ENCODE measurements around the gene ZBTB14.

The ZBTB14 gene

DNA sequence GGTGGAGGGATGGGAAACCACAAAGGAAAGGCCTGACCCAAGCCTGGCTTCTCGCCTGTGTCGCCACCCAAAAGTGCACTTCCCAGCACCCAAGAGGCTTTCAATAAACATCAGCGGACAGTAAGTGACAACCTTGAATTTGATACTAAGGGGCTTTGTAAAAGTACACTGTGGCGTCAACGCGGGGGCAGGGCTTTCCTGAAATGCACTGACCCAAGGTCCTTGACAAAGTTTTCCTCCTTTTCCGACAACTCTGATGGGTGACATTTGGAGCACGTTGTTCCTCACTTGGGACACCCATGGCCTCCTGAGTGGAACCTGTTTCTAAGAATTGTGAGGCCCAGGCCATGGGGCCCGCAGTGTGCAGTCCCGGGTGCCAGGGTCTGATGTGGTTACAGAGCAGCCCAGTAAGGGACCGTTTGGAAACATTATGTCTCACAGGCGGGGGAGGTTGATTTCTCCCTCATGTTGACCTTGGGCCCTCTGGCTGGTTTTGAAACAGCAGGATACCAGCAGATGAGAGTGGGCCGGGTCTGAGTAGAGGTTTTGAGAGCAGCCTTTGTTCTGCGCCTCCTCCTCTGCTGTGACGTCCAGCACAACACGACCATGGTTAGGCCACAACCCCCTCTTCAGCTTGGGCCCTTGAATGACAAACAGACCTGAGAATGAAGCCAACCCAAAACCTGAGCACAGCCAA lies 2.8 kb upstream of the ZBTB14 start:
- Mint-ChIP-seq H3K4me1 (peaks cover 11% of the 10 kb centered on the region), H3K36me3 (no peaks in the 10 kb centered on the region), H3K27ac (no peak overlapping the region), H3K27me3 (peaks cover 12% of the 10 kb centered on the region), H3K9me3 (no peaks in the 10 kb centered on the region), H3K4me3 (no peak overlapping the region)
- DNase-seq (ENCODE audit: low spot score in 2 of 2) (no peak), ATAC-seq (ENCODE audit: low read depth) (no peak)

DNA sequence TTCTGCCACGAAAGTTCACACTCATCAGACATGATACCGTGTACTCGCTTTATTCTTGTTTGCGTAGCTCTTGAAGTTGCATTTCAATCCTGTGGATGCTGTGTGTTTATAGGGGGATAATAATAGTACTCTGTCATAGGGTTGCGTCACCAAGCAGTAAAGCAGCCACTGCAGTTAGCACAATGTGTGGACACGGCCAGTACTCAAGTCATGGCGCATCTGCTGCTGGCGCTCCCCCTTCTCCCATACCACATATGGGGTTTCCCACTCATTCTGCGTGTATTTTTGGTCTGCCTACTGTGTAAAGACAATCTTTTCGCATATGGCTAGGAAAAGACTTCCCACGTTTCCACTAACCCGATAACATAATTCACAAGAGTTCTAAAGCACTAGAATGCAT lies 2.1 kb upstream of the ZBTB14 start:
- ATAC-seq (ENCODE audit: low read depth) (no peak), DNase-seq (ENCODE audit: low spot score in 2 of 2) (no peak)
- Mint-ChIP-seq H3K36me3 (no peaks in the 10 kb centered on the region), H3K27me3 (peaks cover 12% of the 10 kb centered on the region), H3K9me3 (no peaks in the 10 kb centered on the region), H3K4me3 (peak overlapping the region; percentile 29), H3K27ac (no peak overlapping the region), H3K4me1 (peaks cover 11% of the 10 kb centered on the region)

DNA sequence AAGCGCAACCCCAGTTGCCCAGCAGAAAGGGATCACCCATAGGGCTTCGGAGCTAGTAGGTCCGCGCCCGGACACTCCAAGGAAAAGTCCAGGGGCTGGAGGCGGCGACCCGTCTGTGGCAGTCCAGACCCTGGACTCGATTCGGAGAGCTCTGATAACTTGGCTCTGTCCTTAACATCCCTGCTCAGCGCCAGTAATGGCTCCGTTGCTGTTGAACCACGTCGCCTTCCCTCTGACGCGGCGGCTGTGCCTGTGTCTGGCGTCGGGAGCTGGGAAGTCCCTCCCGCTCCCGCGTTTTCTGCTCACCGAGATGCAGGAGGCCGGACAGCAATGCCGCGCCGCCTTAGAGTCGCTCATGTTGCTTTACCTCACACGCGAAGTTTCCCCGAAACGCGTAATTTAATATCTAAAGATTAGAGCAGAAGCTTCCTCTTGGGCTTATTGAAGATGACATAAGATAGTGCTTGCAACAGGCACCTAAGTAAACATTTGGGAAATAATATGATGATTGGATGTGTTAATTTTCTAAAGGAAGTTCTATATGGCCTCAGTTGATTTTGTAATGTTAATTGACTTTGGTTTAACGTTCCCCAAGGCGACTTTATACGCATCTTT lies 1.3 kb upstream of the ZBTB14 start:
- DNase-seq (ENCODE audit: low spot score in 2 of 2) (peak in 1 of 2 donors; percentile 21), ATAC-seq (ENCODE audit: low read depth) (no peak)
- H3K27me3 Mint-ChIP-seq = peaks cover 9% of the 10 kb centered on the region
- peaks cover 11% of the 10 kb centered on the region for H3K4me1 Mint-ChIP-seq
- no peaks in the 10 kb centered on the region for H3K9me3 Mint-ChIP-seq
- peak overlapping the region; percentile 91 for H3K27ac Mint-ChIP-seq
- peaks cover 2% of the 10 kb centered on the region for H3K36me3 Mint-ChIP-seq
- peak overlapping the region; percentile 92 for H3K4me3 Mint-ChIP-seq

DNA sequence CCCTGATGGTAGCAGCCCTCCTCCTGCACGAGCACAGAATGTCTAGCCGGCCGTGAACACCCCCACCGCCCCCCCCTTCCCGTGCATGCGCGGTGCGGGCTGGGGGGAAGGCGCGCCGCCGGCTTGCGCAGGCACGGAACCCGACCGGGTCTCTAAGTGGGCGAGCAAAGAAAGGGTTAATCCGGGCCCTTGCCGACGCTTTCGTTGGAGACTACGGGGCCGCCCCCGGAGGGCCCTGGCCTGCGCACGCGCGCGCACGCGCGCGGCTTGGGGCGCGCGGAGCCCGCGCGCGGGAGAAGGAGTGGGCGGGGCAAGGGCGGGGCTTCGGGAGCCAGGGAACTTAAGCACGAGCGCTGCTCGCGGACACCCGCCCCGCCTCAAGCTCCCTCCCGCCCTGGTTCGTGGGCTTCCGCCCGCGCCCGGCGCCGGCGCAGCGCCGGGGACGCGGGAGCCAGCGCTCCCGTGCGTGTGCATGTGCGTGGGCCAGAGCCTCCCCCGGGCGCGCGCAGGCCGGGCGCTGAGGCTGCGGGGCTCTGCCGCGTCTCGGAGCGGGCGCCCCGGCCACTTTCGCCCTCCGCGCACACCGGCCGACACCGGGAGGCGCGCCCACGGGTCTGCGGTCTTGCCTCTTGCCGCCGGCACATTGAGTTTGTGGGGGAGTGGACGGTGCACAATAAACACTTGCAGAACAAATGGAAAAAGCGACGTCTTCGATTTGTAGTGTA lies 617 bp upstream of the ZBTB14 start:
- Mint-ChIP-seq H3K36me3 (peaks cover 9% of the 10 kb centered on the region), H3K9me3 (no peaks in the 10 kb centered on the region), H3K4me3 (peak overlapping the region; percentile 92), H3K27ac (peak overlapping the region; percentile 91), H3K4me1 (peaks cover 12% of the 10 kb centered on the region), H3K27me3 (peaks cover 7% of the 10 kb centered on the region)
- DNase-seq (ENCODE audit: low spot score in 2 of 2) = peak; percentile 93 to 94
- ATAC-seq (ENCODE audit: low read depth) = peak; percentile 64

DNA sequence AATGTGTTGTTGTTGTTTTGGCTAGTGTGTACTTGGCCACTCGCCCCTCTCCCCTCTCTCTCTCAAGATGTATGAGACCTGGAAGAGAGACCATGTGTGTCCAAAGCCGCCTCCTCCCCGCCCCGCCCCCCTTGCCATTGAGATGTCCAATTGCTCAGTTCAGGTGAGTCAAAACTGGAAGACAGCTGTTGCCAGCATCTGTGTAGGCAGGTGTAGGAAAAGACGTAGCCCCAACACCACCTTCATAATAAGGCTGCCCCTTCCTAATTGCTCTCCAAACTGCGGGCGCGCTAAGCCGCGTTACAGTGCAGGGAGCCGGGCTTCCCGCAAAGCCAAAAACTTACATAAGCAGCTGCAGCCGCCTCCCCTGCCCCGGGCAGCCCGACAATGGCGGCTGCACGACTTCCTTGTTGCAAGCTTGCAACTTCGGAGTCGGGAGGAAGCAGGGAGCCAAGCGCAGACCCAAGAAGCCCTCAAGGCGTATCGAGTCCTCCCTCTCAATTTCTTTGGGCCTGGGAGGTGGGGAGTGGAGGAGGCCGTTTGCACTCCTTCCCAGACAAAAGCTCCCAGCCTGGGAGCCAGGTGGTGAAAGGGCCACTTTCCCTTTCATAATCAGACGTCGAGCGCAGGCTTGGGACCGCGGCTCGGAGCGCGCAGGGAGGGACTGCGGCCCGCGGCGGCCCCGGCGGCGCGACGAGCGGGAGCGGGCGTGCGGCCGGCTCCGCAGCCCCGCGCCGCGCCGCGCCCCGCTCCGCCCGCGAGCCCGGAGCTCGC lies 882 bp downstream of the ZBTB14 start:
- peak; percentile 51 to 64 for DNase-seq (ENCODE audit: low spot score in 2 of 2)
- peak; percentile 6 for ATAC-seq (ENCODE audit: low read depth)
- H3K4me1 Mint-ChIP-seq = peaks cover 12% of the 10 kb centered on the region
- H3K27me3 Mint-ChIP-seq = peaks cover 5% of the 10 kb centered on the region
- peak overlapping the region; percentile 93 for H3K27ac Mint-ChIP-seq
- no peaks in the 10 kb centered on the region for H3K9me3 Mint-ChIP-seq
- H3K36me3 Mint-ChIP-seq = peaks cover 12% of the 10 kb centered on the region
- peak overlapping the region; percentile 93 for H3K4me3 Mint-ChIP-seq

DNA sequence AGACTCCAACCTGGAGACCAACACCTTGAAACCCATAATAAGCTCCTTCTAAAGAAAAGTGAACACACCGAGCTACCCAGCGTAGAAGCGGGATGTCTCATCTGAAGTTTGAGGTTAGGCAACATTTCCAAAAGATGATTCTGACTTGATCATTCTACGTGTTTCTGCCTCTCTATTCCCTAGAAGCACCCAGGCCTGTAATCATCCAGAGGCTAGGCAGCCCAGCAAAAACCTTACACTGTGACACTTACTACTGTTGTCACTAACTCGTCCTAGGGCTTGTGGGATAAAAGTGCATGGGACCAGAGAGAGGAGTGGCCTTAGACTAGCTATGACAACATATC lies 1.4 kb downstream of the ZBTB14 start:
- DNase-seq (ENCODE audit: low spot score in 2 of 2) (peak in 1 of 2 donors; percentile 15), ATAC-seq (ENCODE audit: low read depth) (no peak)
- H3K27me3 Mint-ChIP-seq = peaks cover 2% of the 10 kb centered on the region
- no peaks in the 10 kb centered on the region for H3K9me3 Mint-ChIP-seq
- peaks cover 12% of the 10 kb centered on the region for H3K4me1 Mint-ChIP-seq
- H3K36me3 Mint-ChIP-seq = peaks cover 12% of the 10 kb centered on the region
- peak overlapping the region; percentile 93 for H3K4me3 Mint-ChIP-seq
- peak overlapping the region; percentile 93 for H3K27ac Mint-ChIP-seq

DNA sequence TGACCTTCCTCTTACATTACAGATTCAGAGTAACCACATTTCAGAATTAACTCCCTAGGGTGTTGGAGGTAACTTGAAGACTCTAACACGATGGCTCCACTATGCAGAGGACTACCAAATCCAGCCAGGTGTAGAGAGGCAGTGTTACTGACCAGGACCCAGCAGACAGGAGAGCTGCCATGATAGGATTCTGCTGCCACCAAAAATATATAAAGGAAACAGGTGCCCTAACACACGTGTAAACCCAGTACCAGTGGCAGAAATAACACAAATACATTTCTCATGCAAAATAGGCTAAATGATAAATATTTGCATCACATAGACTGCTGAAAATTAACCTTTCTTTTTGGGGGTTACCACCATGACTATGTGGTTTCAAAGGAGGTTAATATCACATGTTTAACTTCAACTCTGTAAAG lies 7.0 kb downstream of the ZBTB14 start:
- Mint-ChIP-seq H3K9me3 (no peaks in the 10 kb centered on the region), H3K4me1 (peaks cover 14% of the 10 kb centered on the region), H3K27ac (peak overlapping the region; percentile 50), H3K4me3 (no peak overlapping the region), H3K27me3 (no peaks in the 10 kb centered on the region), H3K36me3 (peaks cover 12% of the 10 kb centered on the region)
- no peak for DNase-seq (ENCODE audit: low spot score in 2 of 2)
- peak; percentile 70 for ATAC-seq (ENCODE audit: low read depth)

DNA sequence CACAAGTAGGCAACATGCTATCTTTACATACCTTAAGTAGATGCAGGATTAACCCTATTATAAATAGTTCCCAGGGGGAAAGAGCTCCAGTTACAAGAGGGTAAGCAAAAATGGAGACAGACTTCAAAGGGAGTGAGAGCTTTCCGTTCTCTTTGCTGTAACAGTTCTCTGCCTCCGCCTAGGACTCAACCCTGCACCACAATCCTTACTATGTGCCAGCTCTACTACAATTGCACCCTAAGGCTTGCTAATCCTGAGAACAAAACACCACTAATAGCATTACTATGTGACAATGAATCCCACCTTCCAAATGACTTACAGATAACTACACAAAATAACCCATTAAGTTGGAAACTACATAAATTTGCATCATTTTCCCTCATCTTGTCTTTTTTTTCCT lies 7.7 kb downstream of the ZBTB14 start:
- Mint-ChIP-seq H3K36me3 (peaks cover 12% of the 10 kb centered on the region), H3K27me3 (no peaks in the 10 kb centered on the region), H3K27ac (no peak overlapping the region), H3K9me3 (no peaks in the 10 kb centered on the region), H3K4me1 (peaks cover 14% of the 10 kb centered on the region), H3K4me3 (no peak overlapping the region)
- ATAC-seq (ENCODE audit: low read depth) = no peak
- DNase-seq (ENCODE audit: low spot score in 2 of 2) = no peak

DNA sequence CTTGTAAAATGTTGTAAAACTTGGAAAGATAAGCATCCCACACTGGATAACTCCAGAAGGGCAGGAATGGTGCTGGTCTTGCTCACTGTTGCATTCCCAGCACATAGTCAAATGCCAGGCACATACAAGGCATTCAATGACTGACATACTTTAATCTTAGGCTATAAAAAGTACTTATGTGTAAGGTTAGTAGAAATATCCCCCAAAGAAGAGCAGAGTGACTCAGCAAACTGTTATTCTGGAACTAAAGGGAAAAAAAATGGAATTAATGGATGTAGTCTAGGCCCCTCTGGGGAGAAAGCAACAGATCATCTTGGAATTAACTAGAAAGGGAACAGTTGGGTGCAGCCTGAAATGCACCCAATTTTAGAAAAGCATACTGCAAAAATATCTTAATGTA lies 9.0 kb downstream of the ZBTB14 start:
- Mint-ChIP-seq H3K27ac (no peak overlapping the region), H3K36me3 (peaks cover 8% of the 10 kb centered on the region), H3K27me3 (no peaks in the 10 kb centered on the region), H3K4me3 (no peak overlapping the region), H3K4me1 (peaks cover 14% of the 10 kb centered on the region), H3K9me3 (no peaks in the 10 kb centered on the region)
- ATAC-seq (ENCODE audit: low read depth) = no peak
- DNase-seq (ENCODE audit: low spot score in 2 of 2) = no peak

DNA sequence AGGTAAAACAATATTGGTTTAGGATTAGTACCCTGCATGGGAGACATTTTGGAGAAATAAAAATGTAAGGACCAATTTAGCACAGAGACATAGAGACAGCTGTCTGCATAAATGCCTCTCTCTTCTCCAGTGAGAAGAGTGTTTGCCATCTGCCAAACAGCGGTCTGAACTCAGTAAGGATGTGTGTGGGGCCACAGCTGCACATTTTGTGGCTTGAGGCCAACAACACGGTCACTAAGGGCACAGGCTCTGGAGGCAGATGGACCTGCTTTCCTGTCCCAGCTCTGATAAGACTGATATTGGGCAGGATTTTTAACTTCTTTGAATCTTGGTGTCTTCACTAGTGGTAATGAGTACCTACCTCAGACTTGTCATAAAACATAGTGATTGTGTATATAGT lies 10.2 kb downstream of the ZBTB14 start:
- ATAC-seq (ENCODE audit: low read depth) = no peak
- peaks cover 3% of the 10 kb centered on the region for H3K9me3 Mint-ChIP-seq
- no peak overlapping the region for H3K27ac Mint-ChIP-seq
- DNase-seq (ENCODE audit: low spot score in 2 of 2) = no peak
- no peak overlapping the region for H3K4me3 Mint-ChIP-seq
- no peaks in the 10 kb centered on the region for H3K36me3 Mint-ChIP-seq
- H3K27me3 Mint-ChIP-seq = no peaks in the 10 kb centered on the region
- H3K4me1 Mint-ChIP-seq = peaks cover 12% of the 10 kb centered on the region

DNA sequence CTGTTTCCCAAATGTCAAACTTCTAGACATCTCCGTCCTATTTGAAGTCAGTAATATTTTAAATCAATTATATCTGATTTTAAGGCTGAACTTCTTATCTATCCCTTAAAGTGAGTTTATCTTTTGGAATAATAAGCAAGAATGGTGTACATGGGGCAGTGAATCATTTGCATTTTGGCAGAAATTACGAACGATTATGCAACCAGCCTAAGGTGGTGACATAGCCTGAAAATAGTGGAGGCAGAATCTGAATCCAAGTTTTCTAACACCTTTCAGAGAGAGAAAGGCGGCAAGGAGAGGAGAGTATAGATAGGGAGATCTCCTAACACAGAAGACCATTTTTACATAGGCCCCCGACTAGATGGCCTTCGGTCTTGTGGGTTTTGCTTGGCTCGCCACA lies 10.7 kb downstream of the ZBTB14 start:
- H3K27me3 Mint-ChIP-seq = no peaks in the 10 kb centered on the region
- peaks cover 12% of the 10 kb centered on the region for H3K4me1 Mint-ChIP-seq
- no peak for DNase-seq (ENCODE audit: low spot score in 2 of 2)
- no peaks in the 10 kb centered on the region for H3K36me3 Mint-ChIP-seq
- H3K4me3 Mint-ChIP-seq = no peak overlapping the region
- H3K27ac Mint-ChIP-seq = no peak overlapping the region
- H3K9me3 Mint-ChIP-seq = peaks cover 5% of the 10 kb centered on the region
- ATAC-seq (ENCODE audit: low read depth) = no peak

DNA sequence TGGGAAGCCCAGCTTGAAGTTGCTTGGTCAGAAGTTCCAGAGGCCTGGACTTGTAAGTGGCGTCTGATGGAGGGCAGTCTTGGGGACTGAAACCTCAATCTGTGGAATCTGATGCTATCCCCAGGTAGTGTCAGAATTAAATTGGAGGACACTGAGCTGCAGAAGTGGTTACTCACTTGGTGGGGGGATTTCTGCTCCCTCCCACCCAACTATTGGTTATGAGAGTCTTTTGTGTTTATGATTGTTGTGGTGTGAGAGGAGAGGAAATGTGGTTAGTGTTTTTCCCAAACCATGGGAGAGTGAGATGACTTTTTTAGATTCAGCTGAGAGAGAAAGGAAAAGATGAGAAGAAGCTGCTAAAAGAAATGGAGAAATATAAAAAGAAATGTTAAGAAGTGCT lies 12.8 kb downstream of the ZBTB14 start:
- Mint-ChIP-seq H3K4me1 (peaks cover 1% of the 10 kb centered on the region), H3K4me3 (no peak overlapping the region), H3K27me3 (no peaks in the 10 kb centered on the region), H3K36me3 (no peaks in the 10 kb centered on the region), H3K9me3 (peaks cover 9% of the 10 kb centered on the region), H3K27ac (no peak overlapping the region)
- no peak for ATAC-seq (ENCODE audit: low read depth)
- DNase-seq (ENCODE audit: low spot score in 2 of 2) = no peak

DNA sequence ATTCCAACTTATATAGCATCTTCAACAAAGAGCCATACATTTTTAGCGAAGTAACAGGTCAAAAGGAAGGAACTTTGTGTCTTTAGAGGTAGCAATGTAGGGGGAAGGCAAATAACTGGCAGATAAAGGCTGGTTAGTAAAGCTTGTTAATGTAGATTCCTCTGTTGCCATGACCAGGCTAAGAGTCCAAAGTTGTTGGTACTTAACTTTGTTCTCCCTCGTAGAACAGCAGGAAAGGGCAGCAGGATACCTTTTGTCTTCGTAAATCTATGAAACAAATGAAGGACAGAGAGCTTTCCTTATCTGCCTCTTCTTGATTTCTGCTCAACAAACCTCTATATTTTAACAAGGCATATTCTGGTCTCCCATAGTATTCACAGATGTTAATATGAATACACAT lies 18.6 kb downstream of the ZBTB14 start:
- Mint-ChIP-seq H3K27me3 (peaks cover 4% of the 10 kb centered on the region), H3K36me3 (peaks cover 1% of the 10 kb centered on the region), H3K9me3 (peaks cover 14% of the 10 kb centered on the region), H3K4me1 (no peaks in the 10 kb centered on the region), H3K4me3 (no peak overlapping the region), H3K27ac (no peak overlapping the region)
- DNase-seq (ENCODE audit: low spot score in 2 of 2) = no peak
- ATAC-seq (ENCODE audit: low read depth) = no peak

DNA sequence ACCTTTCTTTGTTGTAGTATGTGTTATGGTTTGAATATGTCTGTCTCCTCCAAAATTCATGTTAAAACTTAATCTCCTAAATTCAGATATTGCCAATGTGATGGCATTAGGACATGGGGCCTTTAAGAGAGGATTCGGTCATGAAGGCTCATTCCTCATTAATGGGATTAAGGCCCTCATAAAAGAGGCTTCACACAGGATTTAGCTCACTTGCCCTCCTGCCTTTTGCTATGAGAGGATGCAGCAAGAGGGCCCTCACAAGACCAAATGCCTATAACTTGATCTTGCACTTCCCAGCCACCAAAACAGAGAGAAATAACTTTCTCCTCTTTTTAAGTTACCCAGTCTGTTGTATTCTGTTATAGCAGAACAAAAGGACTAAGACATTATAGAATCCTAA lies 19.7 kb downstream of the ZBTB14 start:
- H3K36me3 Mint-ChIP-seq = peaks cover 3% of the 10 kb centered on the region
- no peak overlapping the region for H3K27ac Mint-ChIP-seq
- peaks cover 5% of the 10 kb centered on the region for H3K27me3 Mint-ChIP-seq
- H3K4me3 Mint-ChIP-seq = no peak overlapping the region
- no peaks in the 10 kb centered on the region for H3K4me1 Mint-ChIP-seq
- no peak for DNase-seq (ENCODE audit: low spot score in 2 of 2)
- H3K9me3 Mint-ChIP-seq = peaks cover 16% of the 10 kb centered on the region
- ATAC-seq (ENCODE audit: low read depth) = no peak

All from memory B cell (primary cell).